HepG2 (cell line): Measurements from ENCODE around the gene RRAD. TPM values are rescaled to one million over a fixed set of nuclear protein-coding genes. Genes with fewer than 3 reads are reported as not detected.

Experiments used
- HMG20B ChIP-seq: conservative IDR thresholded peaks from 2 replicates; pipeline ENCODE4 v1.6.1; 2016; ENCODE audit warnings: missing genetic modification reagents, missing compliant biosample characterization
- MED13 ChIP-seq: sonication (generic); formaldehyde crosslinking; IDR thresholded peaks from 2 replicates; pipeline ENCODE4 v1.5.0; 2020; ENCODE audit warnings: missing genetic modification reagents
- NFAT5 ChIP-seq: sonication (generic); formaldehyde crosslinking; IDR thresholded peaks from 2 replicates; pipeline ENCODE4 v1.4.0; 2020; ENCODE audit warnings: missing genetic modification reagents
- NR2F1 ChIP-seq, 2 experiments: fragments of 450-650 bp in 1 of 2; formaldehyde crosslinking in 1 of 2; IDR thresholded peaks; 2 replicates each; pipeline versions ENCODE4 v1.5.0 to v1.6.1; 2016 to 2020; ENCODE audit warnings: mild to moderate bottlenecking in 1 of 2, missing compliant biosample characterization in 1 of 2, missing genetic modification reagents in 1 of 2, moderate library complexity in 1 of 2
- SALL2 ChIP-seq: sonication (generic); formaldehyde crosslinking; IDR thresholded peaks from 2 replicates; pipeline ENCODE4 v1.8.1; 2023; ENCODE audit warnings: mild to moderate bottlenecking, missing genetic modification reagents, inconsistent platforms
- SNRNP70 ChIP-seq: fragments of 200-400 bp; formaldehyde crosslinking; IDR thresholded peaks from 2 replicates; pipeline ENCODE4 v1.6.1; 2017; ENCODE audit warnings: mild to moderate bottlenecking, low read depth, low read length, moderate library complexity
- ZHX2 ChIP-seq, 2 experiments: sonication (generic) in 1 of 2; formaldehyde crosslinking in 1 of 2; IDR thresholded peaks; 2 replicates each; pipeline versions ENCODE4 v1.6.1 to v1.9.0; 2014 to 2022; ENCODE audit warnings: antibody characterized with exemption in 1 of 2, borderline replicate concordance in 1 of 2, inconsistent platforms in 1 of 2, low read depth in 1 of 2, missing genetic modification reagents in 1 of 2
- ZNF230 ChIP-seq: sonication (generic); formaldehyde crosslinking; IDR thresholded peaks from 2 replicates; pipeline ENCODE4 v1.4.0; 2020; ENCODE audit warnings: mild to moderate bottlenecking, missing genetic modification reagents
- ZNF724P ChIP-seq: sonication (generic); formaldehyde crosslinking; IDR thresholded peaks from 2 replicates; pipeline ENCODE4 v1.8.0; 2022; ENCODE audit warnings: missing genetic modification reagents, borderline replicate concordance
- ZNF761 ChIP-seq: sonication (generic); formaldehyde crosslinking; conservative IDR thresholded peaks from 2 replicates; pipeline ENCODE4 v1.4.0; 2020; ENCODE audit warnings: mild to moderate bottlenecking, missing genetic modification reagents
- polyA plus RNA-seq, 8 experiments: library from polyadenylated mRNA; depleted of rRNA in 3 of 8; stranded (reverse) in 7 of 8; unstranded in 1 of 8; fragments of >200 nt; fragmentation: Illumina TruSeq in 4 of 8; extraction: Trizol in 4 of 8; gene quantifications; 2 replicates each; pipeline versions ENCODE4 v1.2.1 to v1.2.3, GENCODE V29; 2011 to 2016; ENCODE audit warnings: low read depth in 4 of 8, missing spikeins in 1 of 8, mixed read lengths in 1 of 8; ENCODE audit not compliant: insufficient read depth in 1 of 8
- total RNA-seq, 5 experiments: library from RNA; depleted of rRNA; stranded (reverse); fragments of >200 nt; fragmentation: Illumina TruSeq; extraction: Trizol; gene quantifications; 2 replicates each; pipeline ENCODE4 v1.2.3, GENCODE V29; 2016; ENCODE audit warnings: low read depth in 1 of 5
- TF ChIP-seq, protein P1 (sequence below): sonication (generic); formaldehyde crosslinking; IDR thresholded peaks from 2 replicates; pipeline ENCODE4 v1.8.1; 2023; ENCODE audit warnings: mild to moderate bottlenecking, missing genetic modification reagents
- TF ChIP-seq, protein P2 (sequence below): sonication (generic); formaldehyde crosslinking; IDR thresholded peaks from 2 replicates; pipeline ENCODE4 v1.8.0; 2023; ENCODE audit warnings: mild to moderate bottlenecking, missing genetic modification reagents

Gene RRAD
- total and polyA plus RNA-seq, 2 of the 13 experiments (the other 11 are each of a cell fraction or from before 2014, with no cell fraction given), result 0.80 to 1.1 TPM

DNA sequence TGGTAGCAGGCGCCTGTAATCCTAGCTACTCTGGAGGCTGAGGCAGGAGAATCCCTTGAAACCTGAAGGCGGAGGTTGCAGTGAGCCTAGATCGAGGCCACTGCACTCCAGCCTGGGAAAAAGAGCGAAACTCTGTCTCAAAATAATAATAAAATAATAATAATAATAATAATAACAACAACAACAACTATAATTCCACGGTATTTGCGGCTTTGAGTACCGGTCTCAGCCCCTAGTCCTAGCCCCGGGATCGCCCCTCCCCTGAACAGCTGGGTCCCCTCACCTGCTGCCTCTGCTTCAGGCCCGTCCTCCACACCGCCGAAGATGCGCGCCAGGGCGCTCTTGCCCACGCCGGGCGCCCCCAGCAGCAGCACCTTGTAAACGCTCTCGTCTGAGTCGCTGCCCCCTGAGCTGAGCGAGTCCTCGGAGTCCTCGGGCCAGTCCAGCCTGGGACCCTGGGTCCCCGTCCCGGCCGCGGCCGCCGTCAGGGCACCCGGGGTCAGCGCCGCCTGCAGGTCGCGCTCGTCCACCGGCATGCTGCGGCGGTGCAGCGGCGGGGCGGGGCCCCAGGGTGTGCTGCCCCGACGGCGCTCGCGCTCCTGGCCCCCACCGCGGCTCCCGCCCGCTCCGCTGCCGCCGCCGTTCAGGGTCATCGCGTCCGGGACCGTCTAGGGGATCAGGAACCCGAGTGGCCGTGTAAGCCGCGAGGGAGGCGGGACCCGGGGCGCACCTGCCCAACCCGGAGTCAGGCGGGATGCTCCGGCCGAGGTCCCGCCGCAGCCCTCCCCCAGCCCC lies 611 bp downstream of the RRAD start (continued):
- TF ChIP-seq NR2F1 (CRISPR knock-in tag; IDR thresholded peaks at IDR 0.05) (0 out of 4 replicates have a peak, but pooled peaks of 1 of the 2 experiments have one; percentile 19), MED13 (CRISPR knock-in tag) (no peak), SNRNP70 (no peak), ZNF230 (no peak), ZHX2 (IDR thresholded peaks at IDR 0.05; ENCODE audit: low read depth) (no peak), ZHX2 (CRISPR knock-in tag; IDR thresholded peaks at IDR 0.05; ENCODE audit: borderline replicate concordance) (peak; percentile 62; the same call in 1 of the 2 replicates), HMG20B (CRISPR knock-in tag) (no peak), NFAT5 (0 out of 2 replicates have a peak, but pooled peaks have one; percentile 53), ZNF724P (CRISPR knock-in tag) (0 out of 2 replicates have a peak, but pooled peaks have one; percentile 45), ZNF761 (CRISPR knock-in tag) (no peak), SALL2 (CRISPR knock-in tag) (peak; percentile 79)
- TF ChIP-seq, protein P1, sequence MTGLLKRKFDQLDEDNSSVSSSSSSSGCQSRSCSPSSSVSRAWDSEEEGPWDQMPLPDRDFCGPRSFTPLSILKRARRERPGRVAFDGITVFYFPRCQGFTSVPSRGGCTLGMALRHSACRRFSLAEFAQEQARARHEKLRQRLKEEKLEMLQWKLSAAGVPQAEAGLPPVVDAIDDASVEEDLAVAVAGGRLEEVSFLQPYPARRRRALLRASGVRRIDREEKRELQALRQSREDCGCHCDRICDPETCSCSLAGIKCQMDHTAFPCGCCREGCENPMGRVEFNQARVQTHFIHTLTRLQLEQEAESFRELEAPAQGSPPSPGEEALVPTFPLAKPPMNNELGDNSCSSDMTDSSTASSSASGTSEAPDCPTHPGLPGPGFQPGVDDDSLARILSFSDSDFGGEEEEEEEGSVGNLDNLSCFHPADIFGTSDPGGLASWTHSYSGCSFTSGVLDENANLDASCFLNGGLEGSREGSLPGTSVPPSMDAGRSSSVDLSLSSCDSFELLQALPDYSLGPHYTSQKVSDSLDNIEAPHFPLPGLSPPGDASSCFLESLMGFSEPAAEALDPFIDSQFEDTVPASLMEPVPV (CRISPR knock-in tag), result peak; percentile 43; the same call in 1 of the 2 replicates
- TF ChIP-seq, protein P2, sequence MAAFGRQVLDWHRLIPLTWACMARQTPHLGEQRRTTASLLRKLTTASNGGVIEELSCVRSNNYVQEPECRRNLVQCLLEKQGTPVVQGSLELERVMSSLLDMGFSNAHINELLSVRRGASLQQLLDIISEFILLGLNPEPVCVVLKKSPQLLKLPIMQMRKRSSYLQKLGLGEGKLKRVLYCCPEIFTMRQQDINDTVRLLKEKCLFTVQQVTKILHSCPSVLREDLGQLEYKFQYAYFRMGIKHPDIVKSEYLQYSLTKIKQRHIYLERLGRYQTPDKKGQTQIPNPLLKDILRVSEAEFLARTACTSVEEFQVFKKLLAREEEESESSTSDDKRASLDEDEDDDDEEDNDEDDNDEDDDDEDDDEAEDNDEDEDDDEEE (CRISPR knock-in tag), result peak; percentile 53; the same call in 1 of the 2 replicates
